Measurements from ENCODE around the gene SLC19A1.
"Not testable (repeated sequence)": the region's sequence is repeated elsewhere in the genome, so short reads cannot be mapped to it uniquely, and the experiment has no call there.

SLC19A1 gene

DNA sequence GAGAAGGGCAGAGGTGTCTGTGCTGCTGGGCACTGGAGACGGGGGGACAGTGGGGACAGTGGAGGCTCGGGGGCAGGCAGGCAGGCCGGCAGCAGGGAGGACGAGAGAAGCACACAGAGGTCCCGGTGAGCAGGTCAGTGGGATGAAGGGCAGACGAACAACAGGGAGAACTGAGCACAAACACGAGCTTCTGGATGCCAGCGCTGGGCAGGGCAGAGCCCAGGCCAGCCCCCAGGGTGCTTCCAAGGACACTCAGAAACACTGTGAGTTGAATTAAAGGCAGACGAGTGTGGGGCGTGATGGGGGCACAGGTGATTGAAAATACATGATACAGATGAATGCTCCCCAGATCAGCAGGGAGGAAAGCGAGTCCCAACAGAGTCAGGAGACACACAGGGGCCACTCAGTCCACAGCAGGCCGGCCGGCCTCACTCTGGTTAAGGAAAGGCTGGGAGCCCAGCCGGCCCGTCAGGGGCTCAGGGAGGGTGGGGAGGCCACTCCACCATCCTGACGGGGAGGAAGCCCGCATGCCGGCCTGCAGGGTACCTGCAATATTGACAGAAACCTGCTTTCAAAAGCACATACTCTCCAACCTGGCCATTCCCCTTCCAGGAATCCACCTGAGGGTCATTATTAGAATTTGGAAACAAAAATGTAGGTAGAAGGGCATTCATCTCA lies 14.1 kb downstream of the SLC19A1 start:
- Mint-ChIP-seq H3K4me3 (no peak overlapping the region), H3K27ac (no peak overlapping the region)
- ATAC-seq, result no peak

DNA sequence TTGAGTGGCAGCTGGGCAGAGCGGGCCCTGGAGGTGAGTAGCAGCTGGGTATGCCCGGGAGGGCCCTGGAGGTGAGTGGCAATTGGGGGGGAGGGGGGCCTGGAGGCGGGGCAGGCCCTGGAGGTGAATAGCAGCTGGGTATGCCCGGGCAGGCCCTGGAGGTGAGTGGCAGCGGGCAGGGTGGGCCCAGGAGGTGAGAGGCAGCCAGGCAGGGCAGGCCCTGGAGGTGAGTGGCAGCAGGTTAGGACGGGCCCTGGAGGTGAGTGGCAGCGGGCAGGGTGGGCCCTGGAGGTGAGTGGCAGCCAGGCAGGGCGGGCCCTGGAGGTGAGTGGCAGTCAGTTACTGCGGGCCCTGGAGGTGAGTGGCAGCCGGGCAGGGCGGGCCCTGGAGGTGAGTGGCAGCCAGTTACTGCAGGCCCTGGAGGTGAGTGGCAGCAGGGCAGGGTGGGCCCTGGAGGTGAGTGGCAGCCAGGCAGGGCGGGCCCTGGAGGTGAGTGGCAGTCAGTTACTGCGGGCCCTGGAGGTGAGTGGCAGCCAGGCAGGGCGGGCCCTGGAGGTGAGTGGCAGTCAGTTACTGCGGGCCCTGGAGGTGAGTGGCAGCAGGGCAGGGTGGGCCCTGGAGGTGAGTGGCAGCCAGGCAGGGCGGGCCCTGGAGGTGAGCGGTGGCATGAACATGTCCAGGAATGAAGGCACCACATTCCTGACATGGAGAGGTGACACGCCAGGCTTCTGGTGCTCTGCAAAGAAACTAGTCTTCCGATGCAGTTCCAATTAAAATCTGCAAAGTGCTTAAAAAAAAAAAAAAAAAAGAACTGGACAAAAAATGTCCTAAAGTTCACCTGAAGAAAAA lies 14.9 kb downstream of the SLC19A1 start:
- H3K4me3 Mint-ChIP-seq, H3K9me3 Mint-ChIP-seq, H3K4me1 Mint-ChIP-seq, H3K27me3 Mint-ChIP-seq, ATAC-seq, DNase-seq, H3K27ac Mint-ChIP-seq: not testable (repeated sequence)
- H3K36me3 Mint-ChIP-seq (ENCODE audit: low read depth), result peaks cover 30% of the 10 kb centered on the region

More for the DNA sequence above, 14.1 kb downstream of the SLC19A1 start:
- DNase-seq, result no peak
- Mint-ChIP-seq H3K36me3 (ENCODE audit: low read depth) (peaks cover 27% of the 10 kb centered on the region), H3K27me3 (no peaks in the 10 kb centered on the region), H3K4me1 (peaks cover 4% of the 10 kb centered on the region), H3K9me3 (no peaks in the 10 kb centered on the region)

DNA sequence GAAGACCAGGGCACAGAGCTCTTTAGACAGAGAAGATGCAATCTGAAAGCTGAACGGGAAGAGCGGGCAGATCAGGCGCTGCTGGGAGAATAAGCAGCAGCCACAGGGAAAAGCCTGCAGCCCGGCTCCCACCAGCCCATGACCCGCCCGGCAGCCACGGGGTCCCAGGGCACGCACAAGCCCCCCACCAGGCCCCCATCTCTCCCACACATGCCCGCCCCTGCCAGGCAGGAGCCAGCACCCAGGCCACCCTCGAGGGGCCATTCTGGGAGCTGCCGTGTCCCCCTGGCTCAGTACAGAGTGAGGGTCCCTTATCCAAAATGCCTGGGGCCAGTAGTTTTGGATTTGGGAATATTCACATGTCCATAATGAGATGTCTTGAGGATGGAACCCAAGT lies 16.3 kb downstream of the SLC19A1 start:
- Mint-ChIP-seq H3K4me1 (no peaks in the 10 kb centered on the region), H3K9me3 (peaks cover 9% of the 10 kb centered on the region), H3K27ac (no peak overlapping the region), H3K4me3 (no peak overlapping the region), H3K27me3 (no peaks in the 10 kb centered on the region), H3K36me3 (ENCODE audit: low read depth) (peaks cover 37% of the 10 kb centered on the region)
- DNase-seq, result no peak
- no peak for ATAC-seq

DNA sequence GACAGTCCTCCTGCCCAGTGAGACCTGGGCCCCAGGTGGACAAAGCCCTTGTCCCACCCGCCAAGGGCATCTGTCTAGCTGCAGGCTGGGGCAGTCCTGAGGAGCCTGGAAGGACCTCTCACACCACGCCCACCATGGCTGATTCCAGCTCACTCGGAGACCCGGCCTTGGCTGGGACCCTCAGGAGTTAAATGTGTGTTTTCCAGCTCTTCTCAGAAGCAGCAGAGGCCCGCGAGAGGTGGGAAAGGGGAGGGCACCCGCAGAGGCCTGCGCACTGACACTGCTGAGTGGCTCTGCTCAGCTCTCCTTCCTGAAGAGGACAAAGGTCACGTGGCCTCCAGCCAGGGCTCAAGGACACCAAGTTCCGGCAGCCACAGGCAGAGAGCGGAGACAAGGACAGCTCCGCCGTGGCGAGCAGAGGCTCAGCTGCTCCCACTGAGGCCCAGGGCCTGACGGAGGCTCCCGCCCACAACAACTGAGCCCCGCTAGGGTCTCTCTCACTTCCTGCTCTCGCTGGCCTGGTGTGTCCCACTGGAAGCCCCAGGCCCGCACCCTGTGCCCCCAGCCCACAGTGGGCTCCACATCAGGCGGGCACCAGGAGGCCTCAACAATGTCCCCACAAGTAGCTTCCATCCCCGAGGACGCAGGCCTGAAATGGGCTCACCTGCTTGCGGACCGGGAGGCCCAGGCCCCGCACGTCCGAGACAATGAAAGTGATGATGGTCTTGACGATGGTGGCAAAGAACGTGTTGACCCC lies 16.9 kb downstream of the SLC19A1 start:
- no peak overlapping the region for H3K27ac Mint-ChIP-seq
- ATAC-seq (no peak), DNase-seq (no peak)
- H3K4me3 Mint-ChIP-seq, result no peak overlapping the region
- peaks cover 11% of the 10 kb centered on the region for H3K9me3 Mint-ChIP-seq
- H3K36me3 Mint-ChIP-seq (ENCODE audit: low read depth), result peaks cover 43% of the 10 kb centered on the region
- H3K4me1 Mint-ChIP-seq, result no peaks in the 10 kb centered on the region
- H3K27me3 Mint-ChIP-seq, result no peaks in the 10 kb centered on the region

DNA sequence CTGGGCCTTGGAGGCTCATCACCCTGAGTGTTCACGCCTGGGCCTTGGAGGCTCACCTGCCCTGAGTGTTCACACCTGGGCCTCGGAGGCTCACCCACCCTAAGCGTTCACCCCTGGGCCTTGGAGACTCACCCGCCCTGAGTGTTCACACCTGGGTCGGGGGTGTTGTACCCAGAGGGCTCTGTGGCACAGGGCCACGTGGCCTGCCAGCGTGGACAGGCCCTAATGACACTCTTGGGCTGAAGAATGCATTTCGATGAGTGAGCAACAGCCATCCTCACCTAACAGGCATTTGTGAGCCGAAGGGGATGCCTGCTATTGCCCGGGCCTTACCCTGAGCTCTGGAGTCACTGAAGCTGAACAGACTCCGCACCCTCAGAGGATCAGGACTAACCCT lies 17.5 kb downstream of the SLC19A1 start:
- H3K36me3 Mint-ChIP-seq (ENCODE audit: low read depth), result peaks cover 49% of the 10 kb centered on the region
- DNase-seq (no peak), ATAC-seq (no peak)
- no peaks in the 10 kb centered on the region for H3K4me1 Mint-ChIP-seq
- H3K4me3 Mint-ChIP-seq, result no peak overlapping the region
- H3K9me3 Mint-ChIP-seq, result peaks cover 16% of the 10 kb centered on the region
- no peak overlapping the region for H3K27ac Mint-ChIP-seq
- no peaks in the 10 kb centered on the region for H3K27me3 Mint-ChIP-seq

DNA sequence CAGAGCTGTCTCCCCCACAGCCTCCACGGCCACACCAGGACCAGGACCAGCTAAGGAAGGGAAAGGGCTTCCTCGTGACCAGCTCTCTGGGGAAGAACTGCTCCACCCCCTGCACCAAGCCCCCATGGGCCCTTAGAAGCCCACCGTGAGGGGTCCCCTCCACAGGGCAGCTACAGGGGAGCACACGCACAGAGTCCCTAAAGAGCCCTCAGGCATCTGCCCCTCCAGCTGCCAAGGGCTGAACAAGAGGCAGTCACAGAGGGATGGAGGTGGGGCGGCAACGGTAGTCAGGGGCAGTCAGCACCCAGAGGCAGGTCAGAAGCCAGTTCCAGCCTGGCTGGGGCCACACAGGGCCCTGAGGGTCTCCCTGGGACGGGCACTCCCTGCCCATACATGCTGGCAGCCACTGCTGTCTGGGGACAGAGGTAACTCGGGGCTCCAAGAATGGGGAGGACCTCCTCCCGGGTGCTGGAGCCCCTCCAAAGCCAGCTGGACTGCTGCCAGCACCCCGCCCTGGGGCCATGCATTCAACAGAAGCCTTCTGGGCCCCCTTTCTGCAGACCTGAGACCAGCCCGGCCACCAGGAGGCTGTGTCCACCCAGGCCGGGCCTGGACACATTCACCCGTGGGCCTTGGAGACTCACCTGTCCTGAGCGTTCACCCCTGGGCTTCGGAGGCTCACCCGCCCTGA lies 18.7 kb downstream of the SLC19A1 start:
- DNase-seq (no peak), ATAC-seq (peak; percentile 47)
- Mint-ChIP-seq H3K36me3 (ENCODE audit: low read depth) (peaks cover 61% of the 10 kb centered on the region), H3K27ac (no peak overlapping the region), H3K4me1 (peaks cover 2% of the 10 kb centered on the region), H3K9me3 (peaks cover 28% of the 10 kb centered on the region), H3K27me3 (no peaks in the 10 kb centered on the region), H3K4me3 (no peak overlapping the region)

DNA sequence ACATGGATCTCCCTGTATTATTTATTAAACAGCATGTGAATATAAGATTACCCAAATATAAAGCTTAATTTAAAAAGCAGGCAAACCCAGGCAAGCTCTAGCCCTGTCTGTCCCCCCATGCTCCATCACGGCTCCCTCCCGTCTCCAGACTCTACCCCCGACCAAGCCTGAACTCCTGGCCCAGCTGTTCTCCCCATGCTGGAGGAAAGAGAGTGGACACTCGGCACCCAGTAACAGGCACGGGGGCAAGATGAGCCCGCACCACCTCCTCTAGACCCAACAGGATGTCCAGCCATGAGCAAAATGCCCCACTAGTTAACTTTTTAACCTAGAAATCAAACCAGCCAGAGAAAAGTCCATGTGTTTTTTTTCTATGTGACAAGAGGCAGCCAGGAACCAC lies 19.3 kb downstream of the SLC19A1 start:
- Mint-ChIP-seq H3K9me3 (peaks cover 34% of the 10 kb centered on the region), H3K27me3 (no peaks in the 10 kb centered on the region), H3K27ac (no peak overlapping the region), H3K4me1 (peaks cover 8% of the 10 kb centered on the region), H3K36me3 (ENCODE audit: low read depth) (peaks cover 64% of the 10 kb centered on the region), H3K4me3 (no peak overlapping the region)
- DNase-seq, result no peak
- ATAC-seq, result no peak

DNA sequence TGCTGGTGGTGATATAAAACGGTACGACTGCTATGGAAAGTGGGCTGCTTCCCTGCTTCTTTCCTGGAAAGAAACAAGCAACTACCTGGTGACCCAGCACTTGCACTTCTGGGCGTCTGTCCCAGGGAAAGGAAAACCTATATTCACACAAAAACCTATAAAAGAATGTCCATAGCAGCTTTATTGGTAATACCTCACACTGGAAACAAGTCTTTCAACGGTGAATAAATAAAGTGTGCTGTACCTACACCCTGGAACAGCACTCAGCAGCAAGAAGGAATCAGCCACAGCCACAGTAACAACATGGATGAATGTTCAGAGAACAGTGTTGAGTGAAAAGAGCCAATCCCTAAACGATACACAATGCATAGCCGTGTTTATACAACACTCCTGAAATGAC lies 19.9 kb downstream of the SLC19A1 start:
- Mint-ChIP-seq H3K4me3 (no peak overlapping the region), H3K36me3 (ENCODE audit: low read depth) (peaks cover 66% of the 10 kb centered on the region), H3K27ac (no peak overlapping the region), H3K4me1 (peaks cover 13% of the 10 kb centered on the region), H3K27me3 (no peaks in the 10 kb centered on the region), H3K9me3 (peaks cover 37% of the 10 kb centered on the region)
- DNase-seq, result no peak
- no peak for ATAC-seq

DNA sequence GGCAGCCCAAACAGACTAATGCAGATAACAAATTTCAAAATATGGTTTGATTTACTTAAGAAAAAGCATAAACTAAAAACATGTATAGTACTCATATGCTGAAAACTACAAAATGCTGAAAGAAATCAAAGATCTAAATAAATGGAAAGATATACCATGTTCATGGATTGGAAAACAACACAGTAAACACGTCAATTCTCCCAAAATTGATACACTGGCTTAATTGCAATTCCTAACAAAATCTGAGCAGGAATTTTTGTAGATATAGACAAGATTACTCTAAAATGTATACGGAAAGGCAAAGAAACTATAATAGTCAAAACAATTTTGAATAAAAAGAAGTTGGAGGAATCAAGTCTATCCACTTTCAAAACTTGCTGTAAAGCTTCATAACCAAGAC lies 21.0 kb downstream of the SLC19A1 start:
- Mint-ChIP-seq H3K27ac (no peak overlapping the region), H3K27me3 (no peaks in the 10 kb centered on the region), H3K36me3 (ENCODE audit: low read depth) (peaks cover 64% of the 10 kb centered on the region), H3K9me3 (peaks cover 37% of the 10 kb centered on the region), H3K4me3 (no peak overlapping the region), H3K4me1 (peaks cover 14% of the 10 kb centered on the region)
- no peak for DNase-seq
- ATAC-seq, result no peak

DNA sequence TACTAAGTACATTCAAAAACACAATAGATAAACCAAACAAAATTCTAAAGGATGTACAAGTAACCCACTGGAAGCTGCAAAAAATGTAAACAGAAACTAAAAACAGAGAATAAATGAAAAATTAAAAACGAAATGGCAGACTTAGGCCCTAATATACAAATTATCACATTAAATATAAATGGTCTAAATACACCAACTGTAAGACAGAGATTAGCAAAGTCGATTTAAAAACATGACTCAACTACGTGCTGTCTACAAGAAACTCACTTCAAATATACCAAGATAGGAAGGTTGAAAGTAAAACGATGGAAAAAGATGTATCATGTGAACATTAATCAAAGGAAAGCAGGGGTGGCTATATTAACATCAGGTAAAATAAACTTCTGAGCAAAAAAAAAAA lies 23.1 kb downstream of the SLC19A1 start:
- Mint-ChIP-seq H3K27me3 (no peaks in the 10 kb centered on the region), H3K36me3 (ENCODE audit: low read depth) (peaks cover 67% of the 10 kb centered on the region), H3K4me1 (peaks cover 14% of the 10 kb centered on the region), H3K4me3 (no peak overlapping the region), H3K27ac (no peak overlapping the region), H3K9me3 (peaks cover 37% of the 10 kb centered on the region)
- no peak for ATAC-seq
- no peak for DNase-seq

DNA sequence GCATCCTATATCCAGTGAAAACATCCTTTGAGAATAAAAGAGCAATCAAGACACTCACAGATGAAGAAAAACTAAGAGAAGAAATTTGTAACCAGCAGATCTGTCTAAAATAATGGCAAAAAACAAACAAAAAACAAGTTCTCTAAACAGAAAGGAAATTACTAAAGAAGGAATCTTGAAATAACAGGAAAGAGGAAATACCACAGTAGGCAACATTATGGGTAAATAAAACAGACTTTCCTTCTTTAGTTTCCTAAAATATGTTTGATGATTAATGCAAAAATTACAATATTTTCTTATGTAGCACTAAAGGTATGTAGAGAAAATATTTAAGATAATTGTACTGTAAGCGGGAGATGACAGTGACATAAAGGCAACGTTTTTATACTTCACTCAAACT lies 23.5 kb downstream of the SLC19A1 start:
- peaks cover 15% of the 10 kb centered on the region for H3K4me1 Mint-ChIP-seq
- no peak for ATAC-seq
- peak overlapping the region; percentile 9 for H3K27ac Mint-ChIP-seq
- H3K9me3 Mint-ChIP-seq, result peaks cover 37% of the 10 kb centered on the region
- DNase-seq, result no peak
- H3K27me3 Mint-ChIP-seq, result no peaks in the 10 kb centered on the region
- peak overlapping the region; percentile 42 for H3K4me3 Mint-ChIP-seq
- peaks cover 67% of the 10 kb centered on the region for H3K36me3 Mint-ChIP-seq (ENCODE audit: low read depth)

DNA sequence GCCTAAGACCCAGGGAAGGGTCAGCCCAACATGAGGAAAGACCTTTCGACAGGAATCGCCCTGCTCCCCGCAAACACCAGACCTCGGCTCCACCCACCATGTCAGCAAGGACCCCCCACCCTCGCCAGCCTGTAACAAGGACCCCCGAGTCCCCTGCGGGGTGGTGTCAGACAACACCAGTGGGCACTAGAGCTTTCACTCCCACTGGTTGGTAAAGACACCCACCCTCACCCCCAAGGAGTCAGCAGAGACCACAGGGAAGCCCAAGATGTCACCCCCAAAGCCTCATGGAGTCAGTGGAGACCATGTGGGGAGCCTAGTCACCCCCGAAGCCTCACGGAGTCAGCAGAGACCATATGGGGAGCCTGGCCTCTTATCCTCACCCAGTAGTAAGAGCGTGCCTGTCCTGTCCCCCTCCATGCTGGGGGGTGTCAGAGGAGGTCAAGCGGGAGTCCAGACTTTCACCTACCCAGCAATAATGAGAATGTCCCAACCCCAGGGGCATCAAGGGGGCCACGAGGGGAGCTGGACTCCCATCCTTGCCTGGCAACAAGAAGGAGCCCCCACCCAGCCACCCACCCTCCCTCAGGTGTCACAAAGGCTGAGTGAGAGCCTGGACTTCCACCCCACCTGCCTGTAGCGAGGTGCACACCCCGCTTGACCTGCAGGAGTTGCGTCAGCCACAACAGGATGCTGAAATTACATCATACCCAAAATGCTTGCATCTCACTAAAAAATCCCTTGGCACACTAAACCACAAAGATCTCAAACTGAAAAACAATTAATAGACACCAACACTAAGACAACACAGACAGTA lies 24.8 kb downstream of the SLC19A1 start:
- Mint-ChIP-seq H3K36me3 (ENCODE audit: low read depth) (peaks cover 62% of the 10 kb centered on the region), H3K27ac (peak overlapping the region; percentile 71), H3K4me3 (peak overlapping the region; percentile 42), H3K9me3 (peaks cover 37% of the 10 kb centered on the region), H3K4me1 (peaks cover 15% of the 10 kb centered on the region), H3K27me3 (no peaks in the 10 kb centered on the region)
- no peak for DNase-seq
- ATAC-seq, result no peak

DNA sequence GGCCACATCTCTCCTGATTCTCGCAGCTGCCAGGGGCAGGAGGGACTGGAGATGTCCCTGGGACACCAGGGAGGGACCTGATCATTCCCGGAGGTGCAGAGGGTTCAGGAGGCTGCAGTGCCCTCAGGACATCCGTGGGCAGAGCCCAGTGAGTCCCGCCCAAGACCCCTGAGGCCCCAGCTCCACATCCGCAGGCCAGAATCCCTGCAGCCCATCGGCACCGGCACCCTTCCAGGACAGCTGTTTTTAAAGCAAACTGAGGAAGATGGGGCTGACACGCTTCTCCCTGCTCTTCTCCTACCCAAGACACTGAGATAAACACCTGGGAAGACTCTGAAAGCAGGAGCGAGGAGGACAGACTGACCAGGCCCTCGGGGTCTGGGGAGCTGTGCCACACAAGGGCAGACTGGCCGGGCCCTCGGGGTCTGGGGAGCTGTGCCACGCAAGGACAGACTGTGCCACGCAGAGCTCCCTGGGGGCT lies 25.5 kb downstream of the SLC19A1 start:
- Mint-ChIP-seq H3K4me3 (no peak overlapping the region), H3K27me3 (no peaks in the 10 kb centered on the region), H3K27ac (no peak overlapping the region), H3K9me3 (peaks cover 36% of the 10 kb centered on the region), H3K36me3 (ENCODE audit: low read depth) (peaks cover 55% of the 10 kb centered on the region), H3K4me1 (peaks cover 15% of the 10 kb centered on the region)
- DNase-seq (no peak), ATAC-seq (no peak)

Measured in activated naive CD8-positive, alpha-beta T cell treated with anti-CD3 and anti-CD28 coated beads, Interleukin-2, amount 50 U/mL, for 24 hours (primary cell).